HG02588 (cell line): ENCODE data around the gene LUZP1.

Experiments used
- ATAC-seq: cut with Tn5 transposase; IDR thresholded peaks from one replicate; pipeline ENCODE4 v1.9.1; 2021; ENCODE audit warnings: mild to moderate bottlenecking, moderate library complexity; ENCODE audit not compliant: unreplicated experiment

LUZP1 gene

DNA sequence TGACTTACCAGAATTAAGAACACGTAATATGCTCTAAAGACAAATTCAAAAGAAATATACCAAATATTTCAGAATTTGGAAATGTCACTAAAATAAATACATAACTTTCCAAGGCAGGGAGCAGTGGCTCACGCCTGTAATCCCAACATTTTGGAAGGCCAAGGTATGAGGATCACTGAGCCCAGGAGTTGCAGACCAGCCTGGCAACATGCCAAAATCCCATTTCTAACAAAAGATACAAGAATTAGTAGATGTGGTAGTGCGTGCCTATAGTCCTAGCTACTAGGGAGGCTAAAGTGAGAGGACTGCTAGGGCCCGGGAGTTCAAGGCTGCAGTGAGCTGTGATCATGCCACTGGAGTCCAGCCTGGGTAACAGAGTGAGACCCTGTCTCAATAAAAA, 11.7 kb downstream of the LUZP1 start:
- no peak for ATAC-seq

DNA sequence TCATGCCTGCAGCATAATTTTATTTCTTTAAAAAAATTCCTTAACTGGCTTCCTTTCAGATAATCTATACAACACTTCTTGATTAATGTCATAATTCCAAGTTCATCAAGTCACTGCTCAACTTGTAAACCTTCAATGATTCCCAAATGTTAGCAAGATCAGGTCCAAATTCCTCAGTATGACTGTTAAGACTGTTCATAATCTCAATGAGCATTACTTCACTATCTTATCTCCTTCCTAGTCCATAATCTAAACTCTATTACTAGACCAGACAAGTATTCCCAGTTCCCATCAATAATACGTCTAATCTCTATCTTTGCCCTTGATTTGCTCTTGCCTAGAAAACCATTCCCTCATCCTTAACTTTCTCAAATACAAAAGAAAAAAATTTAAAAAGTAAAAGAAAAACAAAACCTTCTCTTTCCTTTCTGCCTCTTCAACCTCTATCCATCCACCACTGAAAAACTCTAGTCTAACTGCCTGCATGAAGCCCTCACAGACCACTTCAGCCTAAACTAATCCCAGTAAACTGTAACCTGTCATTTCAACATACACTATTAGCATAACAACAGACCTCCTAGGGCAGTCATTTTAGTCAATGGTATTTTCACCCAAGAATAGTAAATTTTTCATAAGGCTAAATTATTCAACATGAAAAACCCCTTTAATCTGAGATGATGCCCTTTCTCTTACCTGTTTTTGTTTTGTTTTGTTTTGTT, 15.5 kb downstream of the LUZP1 start:
- no peak for ATAC-seq

- no peak for ATAC-seq
Measured at GRCh38 chr1:23150742-23151141, 17.9 kb downstream of the LUZP1 start.

DNA sequence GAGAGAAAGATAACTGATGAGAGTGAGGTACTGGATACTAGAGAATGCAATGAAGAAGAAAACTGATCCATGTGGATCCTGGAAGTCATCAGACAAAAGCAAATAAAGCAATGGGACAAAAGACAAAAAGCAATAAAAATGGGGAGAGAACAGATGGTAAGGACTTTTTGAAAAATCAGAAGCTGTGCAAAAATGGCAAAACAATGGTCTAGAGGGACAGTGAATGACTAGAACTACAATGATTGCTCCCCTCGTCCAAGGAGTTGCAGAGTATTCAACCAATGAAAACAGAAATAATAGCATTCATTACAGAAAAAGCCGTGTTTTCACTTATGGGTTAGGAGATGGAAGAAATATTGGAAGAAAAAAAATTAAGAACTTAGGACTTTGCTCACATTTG, 18.5 kb downstream of the LUZP1 start:
- no peak for ATAC-seq

- ATAC-seq, result no peak
Measured at GRCh38 chr1:23149114-23149513, 19.5 kb downstream of the LUZP1 start.

DNA sequence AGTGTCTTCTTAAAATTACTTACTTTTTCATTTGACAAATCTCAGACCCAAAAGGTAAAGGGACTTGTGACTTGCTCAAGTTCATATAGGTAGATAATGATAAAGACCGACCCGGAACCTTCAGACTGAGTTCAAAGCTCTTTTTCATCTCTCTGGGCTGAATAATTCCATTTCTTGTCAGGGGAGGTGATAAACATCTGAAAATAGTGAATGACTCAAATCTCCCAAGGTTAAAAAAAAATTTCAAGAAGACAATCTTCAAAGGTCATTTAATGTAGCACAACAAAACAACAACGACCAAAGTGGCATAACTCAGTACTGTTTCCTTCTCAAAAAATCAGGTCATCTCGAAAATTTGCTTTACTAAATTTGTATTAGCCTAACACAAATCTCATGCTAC, 20.6 kb downstream of the LUZP1 start:
- no peak for ATAC-seq

DNA sequence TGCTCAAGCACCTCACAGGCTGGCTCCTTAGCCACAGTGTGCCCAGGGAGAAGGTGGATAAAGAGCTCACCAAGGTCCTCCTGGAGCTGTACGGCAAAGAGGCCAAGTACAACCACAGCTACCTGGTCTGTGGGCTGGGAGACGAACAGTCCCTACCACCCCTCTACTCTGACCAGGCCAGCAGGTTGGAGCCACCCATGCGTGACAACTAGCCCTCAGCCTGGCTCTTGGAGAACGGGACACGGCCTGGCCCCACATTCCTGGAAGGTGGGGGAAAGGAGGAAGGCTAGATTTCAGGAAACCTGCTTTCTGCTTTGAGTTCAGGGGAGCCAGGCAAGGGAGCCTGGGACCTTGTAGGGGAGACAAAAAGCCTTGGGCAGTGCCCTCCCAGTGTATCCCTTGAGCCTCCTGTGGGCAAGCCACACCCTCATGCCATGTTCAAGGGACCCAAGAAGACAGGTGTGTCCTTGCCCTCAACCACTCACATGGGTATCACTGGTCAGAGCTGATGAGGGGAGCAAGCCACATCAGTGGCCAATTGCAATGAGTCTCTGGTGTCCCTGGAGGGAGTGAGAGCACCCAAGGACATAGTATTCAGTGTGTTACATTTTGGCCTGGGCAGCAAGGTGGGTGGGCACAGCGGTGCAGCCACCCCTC, 27.6 kb downstream of the LUZP1 start:
- ATAC-seq, result no peak

GRCh38 chr1:23135268-23135667, 33.4 kb downstream of the LUZP1 start:
- no peak for ATAC-seq

GRCh38 chr1:23134055-23134454, 34.6 kb downstream of the LUZP1 start:
- no peak for ATAC-seq

DNA sequence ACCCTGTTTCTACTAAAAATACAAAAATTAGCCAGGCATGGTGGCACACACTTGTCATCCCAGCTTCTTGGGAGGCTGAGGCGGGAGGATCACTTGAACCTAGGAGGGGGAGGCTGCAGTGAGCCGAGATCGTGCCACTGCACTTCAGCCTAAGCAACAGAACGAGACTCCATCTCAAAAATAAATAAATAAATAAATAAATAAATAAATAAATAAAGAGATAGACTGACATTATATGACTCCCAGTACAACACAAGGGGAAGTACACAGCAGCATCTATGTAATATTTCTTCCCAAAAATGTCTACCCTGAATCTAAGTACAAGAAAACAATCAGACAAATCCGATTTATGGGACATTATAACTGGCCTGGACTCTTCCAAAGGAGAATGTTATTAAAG, 35.1 kb downstream of the LUZP1 start:
- ATAC-seq, result no peak

DNA sequence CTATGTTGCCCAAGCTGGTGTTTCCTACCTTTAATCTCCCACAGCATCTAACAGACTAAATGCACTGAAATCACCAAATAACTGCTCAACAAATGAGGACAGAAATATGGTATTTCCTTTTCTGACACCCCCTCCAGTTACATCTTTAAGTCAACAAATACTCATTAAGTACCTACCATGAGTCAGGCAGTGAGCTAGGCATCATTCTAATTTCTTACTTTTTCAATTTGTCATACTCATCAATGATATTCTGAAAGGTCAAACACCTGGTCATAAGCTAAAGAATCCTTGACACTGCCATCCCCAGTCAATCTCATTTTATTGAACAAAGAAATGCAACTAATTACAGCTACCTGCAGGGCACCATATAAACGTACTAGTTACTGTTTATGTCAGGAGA, 36.6 kb downstream of the LUZP1 start:
- no peak for ATAC-seq

- no peak for ATAC-seq
Measured at GRCh38 chr1:23129846-23130245, 38.8 kb downstream of the LUZP1 start.

- no peak for ATAC-seq
Measured at GRCh38 chr1:23126801-23127200, 41.9 kb downstream of the LUZP1 start.

DNA sequence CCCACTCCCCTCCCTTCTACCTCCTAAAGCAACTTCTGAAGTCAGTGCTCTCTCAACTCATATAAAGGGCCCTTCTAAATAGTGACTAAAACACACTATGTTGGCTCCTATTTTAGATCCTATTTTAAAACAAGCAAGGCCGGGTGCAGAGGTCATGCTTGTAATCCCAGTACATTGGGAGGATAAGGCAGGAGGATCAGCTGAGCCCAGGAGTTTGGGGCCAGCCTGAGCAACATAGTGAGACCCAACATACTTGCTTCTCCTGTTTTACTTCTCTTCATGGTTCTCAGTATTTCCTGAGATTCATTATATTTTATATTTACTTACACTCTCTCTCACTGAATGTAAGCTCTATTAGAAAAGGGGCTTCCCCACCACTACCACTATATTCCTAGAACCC, 42.5 kb downstream of the LUZP1 start:
- no peak for ATAC-seq

- no peak for ATAC-seq
Measured at GRCh38 chr1:23125489-23125888, 43.2 kb downstream of the LUZP1 start.

DNA sequence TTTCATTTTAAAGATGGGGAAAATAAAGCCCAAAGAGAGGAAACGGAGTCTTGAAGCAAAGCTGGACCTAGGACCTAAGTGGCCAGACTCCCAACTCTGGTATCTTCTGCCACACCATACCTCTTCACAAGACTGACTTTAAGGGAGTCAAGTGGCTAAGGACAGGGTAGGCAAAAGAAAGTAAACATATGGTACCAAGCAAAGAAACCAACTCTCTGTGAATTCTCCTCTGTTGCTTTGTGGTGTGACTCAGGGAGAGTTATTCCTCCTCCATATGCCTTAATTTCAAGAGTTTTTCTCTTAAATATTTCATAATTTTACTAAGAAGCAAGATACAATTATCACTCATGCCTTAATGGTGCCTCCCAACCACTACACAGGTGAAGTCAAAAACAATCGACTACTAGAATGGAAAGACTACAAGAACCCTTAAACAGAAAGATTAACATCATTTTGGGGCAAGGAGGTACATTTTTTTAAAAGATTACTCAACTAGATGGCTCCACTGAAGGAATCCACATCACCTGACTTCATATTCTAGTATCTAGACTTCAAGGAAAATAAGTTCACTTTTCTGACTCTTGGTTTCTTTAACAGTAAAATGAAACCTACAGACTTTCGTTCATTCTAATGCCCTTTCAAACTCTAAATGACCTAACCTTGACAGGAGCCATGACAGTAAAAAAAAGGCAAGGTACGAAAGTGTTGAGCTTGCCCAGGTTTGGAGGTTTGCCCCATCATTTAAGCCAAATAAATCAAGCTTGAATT, 44.2 kb downstream of the LUZP1 start:
- no peak for ATAC-seq

GRCh38 chr1:23123528-23123927, 45.1 kb downstream of the LUZP1 start:
- no peak for ATAC-seq

DNA sequence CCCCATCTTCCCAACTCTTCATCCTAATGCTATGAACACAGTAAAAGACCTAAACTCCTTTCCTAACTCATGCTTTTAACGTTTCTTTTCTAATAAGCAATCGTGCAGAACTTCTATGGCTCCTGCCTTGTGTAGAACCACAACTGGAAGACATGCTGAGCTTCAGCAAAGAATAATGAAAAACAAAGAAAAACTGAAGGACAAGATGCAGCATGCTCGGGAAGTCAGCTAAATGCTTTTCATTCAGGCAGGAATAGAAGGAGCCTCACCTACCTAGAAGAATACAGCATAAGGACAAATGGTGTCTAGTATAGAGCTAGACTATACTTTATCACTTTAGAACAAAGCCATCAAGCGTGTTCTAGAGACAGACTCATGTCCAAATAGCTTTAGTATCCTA, 45.9 kb downstream of the LUZP1 start:
- no peak for ATAC-seq

GRCh38 chr1:23122023-23122748, 46.5 kb downstream of the LUZP1 start:
- no peak for ATAC-seq

DNA sequence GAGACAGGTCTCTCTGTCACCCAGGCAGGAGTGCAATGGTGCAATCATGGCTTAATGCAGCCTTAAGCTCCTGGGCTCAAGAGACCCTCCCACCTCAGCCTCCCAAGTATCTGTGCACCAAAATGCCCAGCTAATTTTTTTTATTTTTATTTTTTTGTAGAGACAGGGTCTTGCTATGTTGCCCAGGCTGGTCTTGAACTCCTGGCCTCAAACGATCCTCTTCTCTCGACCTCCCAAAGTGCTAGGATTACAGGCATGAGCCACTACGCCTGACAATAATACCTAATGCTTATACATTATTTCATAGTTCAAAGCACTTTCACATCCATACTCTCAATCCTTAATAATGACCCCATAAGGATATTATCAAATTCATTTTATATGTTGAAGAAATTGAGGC, 48.3 kb downstream of the LUZP1 start:
- ATAC-seq, result no peak
